Measurements from ENCODE around the gene MAPK8IP2.
A peak's percentile ranks its signal among the peaks of the same experiment; 100 is the strongest.

The MAPK8IP2 gene

DNA sequence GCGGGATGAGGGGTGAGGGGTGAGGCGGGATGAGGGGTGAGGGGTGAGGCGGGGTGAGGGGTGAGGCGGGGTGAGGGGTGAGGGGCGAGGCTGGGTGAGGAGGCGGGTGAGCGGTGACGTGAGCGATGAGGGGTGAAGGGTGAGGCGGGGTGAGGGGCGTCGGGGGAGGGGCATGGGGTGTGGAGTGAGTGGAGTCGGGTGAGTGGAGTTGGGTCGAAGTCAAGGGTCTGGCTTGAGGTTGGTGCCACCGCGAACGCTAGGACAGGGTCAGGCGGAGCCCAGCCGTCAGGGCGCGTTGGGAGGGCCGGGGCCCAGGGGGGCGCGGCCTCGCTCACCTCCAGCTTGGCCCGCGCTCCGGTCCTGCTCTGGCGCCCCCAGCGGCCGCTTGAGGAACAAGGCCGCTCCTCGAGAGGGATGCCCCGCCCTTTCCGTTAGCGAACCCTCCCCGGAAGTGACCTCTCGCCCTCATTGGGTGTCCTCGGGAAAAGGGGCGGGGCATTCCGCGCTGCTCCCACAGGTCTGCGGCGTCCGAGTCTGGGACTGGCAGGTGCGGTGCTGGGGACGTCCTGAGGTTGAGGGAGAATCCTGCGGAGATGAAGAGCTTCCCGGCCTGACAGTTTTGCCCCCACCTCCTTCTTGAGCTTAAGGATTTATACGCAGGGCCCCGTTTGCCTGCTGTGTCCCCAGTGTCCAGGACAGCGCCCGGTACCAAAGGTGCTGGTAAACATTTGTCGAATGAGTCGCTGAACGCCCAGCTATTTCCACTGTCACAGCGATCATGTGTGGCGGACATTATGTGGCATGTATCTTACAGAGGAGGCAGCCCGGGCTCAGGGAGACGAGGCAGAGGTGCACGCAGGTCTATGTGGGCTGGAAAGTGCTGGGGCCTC is 37.8 kb upstream of the MAPK8IP2 start, which contains the start of gene SYCE3 (continued):
- TF ChIP-seq ZFHX2 (tag by site-specific recombination; conservative IDR thresholded peaks at IDR 0.05) (no peak), ZNF169 (tag by site-specific recombination; IDR thresholded peaks at IDR 0.05) (no peak), KLF8 (tag by site-specific recombination; IDR thresholded peaks at IDR 0.05) (peak; percentile 98), ZNF654 (tag by site-specific recombination; IDR thresholded peaks at IDR 0.05; ENCODE audit: low read depth) (no peak), SETDB1 (IDR thresholded peaks at IDR 0.05; ENCODE audit: insufficient read length, low read length) (no peak), ZNF530 (tag by site-specific recombination; IDR thresholded peaks at IDR 0.05; ENCODE audit: low read depth) (no peak), SCRT1 (tag by site-specific recombination; IDR thresholded peaks at IDR 0.05; ENCODE audit: borderline replicate concordance) (peak; percentile 79; the same call in 1 of the 2 replicates)
- TF ChIP-seq, protein P1, sequence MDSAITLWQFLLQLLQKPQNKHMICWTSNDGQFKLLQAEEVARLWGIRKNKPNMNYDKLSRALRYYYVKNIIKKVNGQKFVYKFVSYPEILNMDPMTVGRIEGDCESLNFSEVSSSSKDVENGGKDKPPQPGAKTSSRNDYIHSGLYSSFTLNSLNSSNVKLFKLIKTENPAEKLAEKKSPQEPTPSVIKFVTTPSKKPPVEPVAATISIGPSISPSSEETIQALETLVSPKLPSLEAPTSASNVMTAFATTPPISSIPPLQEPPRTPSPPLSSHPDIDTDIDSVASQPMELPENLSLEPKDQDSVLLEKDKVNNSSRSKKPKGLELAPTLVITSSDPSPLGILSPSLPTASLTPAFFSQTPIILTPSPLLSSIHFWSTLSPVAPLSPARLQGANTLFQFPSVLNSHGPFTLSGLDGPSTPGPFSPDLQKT (IDR thresholded peaks at IDR 0.05; ENCODE audit: borderline replicate concordance, low read depth, low read length): peak; percentile 99

DNA sequence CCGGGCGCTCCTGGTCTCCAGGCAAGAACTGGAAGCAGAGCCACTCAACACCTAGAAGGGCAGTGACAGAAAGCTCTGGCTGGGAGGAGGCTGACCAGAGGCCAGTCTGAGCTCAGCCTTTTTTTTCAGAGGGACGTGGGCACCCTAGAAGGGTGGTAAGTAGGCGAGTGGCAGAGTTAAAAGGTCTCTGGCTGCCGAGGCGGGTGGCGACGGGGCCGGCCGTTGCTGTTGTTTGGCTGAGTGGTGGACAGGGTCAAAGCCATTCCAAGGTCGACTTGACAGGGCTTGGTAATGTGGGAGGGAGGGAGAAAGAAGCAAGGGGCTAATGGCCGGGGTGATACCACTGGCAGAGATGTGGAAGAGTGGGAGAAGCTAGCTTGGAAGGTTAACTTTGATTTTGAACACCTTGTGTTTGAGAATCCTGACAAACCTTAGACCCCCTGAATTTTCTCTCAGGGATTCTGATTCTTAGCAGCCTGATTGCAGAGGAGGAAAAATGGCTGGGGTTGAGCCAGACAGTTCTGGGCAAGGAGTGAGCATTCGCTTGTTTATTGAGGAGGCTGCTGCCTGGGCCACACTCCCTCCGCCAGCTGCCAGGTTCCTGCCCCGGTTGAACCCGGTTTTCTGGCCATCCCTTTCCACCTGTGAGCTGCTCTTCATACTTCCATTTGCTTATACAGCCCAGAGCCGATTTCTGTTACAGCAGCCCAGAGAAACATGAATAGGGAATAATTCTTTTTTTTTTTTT is 37.0 kb upstream of the MAPK8IP2 start:
- Histone ChIP-seq H3K36me3 (ENCODE audit: control insufficient read depth in 2 of 2, insufficient read depth in 1 of 2, low read length in 2 of 2) (peaks cover 12 to 14% of the 10 kb centered on the region in 2 experiments), H3K4me3 (ENCODE audit: low read depth, low read length) (peak overlapping the region; percentile 55), H3K4me1 (ENCODE audit: control insufficient read depth, insufficient read depth, low read length) (0 out of 2 replicates have a peak, but pooled peaks cover 2% of the 10 kb centered on the region), H3K27ac (ENCODE audit: extremely low read depth, low read depth, low read length) (no peak overlapping the region; the same call in 1 of the 2 replicates), H3K9me3 (ENCODE audit: control insufficient read depth, insufficient read depth, low read depth, low read length) (no peaks in the 10 kb centered on the region)
- CTCF ChIA-PET: interaction anchor here (0.6 to 4.6 kb wide), 36 partner anchors 9 to 1217 kb away, joined by 3 to 37 read pairs (median 4); partner anchors contain the start of genes CHKB, CPT1B, KLHDC7B and LMF2
- POLR2A ChIA-PET: interaction anchor here (0.7 to 2.8 kb wide), 14 partner anchors 8 to 291 kb away, joined by 3 to 28 read pairs (median 4); partner anchors contain the start of genes ARSA, CHKB, CPT1B and KLHDC7B
- TF ChIP-seq, protein P2, sequence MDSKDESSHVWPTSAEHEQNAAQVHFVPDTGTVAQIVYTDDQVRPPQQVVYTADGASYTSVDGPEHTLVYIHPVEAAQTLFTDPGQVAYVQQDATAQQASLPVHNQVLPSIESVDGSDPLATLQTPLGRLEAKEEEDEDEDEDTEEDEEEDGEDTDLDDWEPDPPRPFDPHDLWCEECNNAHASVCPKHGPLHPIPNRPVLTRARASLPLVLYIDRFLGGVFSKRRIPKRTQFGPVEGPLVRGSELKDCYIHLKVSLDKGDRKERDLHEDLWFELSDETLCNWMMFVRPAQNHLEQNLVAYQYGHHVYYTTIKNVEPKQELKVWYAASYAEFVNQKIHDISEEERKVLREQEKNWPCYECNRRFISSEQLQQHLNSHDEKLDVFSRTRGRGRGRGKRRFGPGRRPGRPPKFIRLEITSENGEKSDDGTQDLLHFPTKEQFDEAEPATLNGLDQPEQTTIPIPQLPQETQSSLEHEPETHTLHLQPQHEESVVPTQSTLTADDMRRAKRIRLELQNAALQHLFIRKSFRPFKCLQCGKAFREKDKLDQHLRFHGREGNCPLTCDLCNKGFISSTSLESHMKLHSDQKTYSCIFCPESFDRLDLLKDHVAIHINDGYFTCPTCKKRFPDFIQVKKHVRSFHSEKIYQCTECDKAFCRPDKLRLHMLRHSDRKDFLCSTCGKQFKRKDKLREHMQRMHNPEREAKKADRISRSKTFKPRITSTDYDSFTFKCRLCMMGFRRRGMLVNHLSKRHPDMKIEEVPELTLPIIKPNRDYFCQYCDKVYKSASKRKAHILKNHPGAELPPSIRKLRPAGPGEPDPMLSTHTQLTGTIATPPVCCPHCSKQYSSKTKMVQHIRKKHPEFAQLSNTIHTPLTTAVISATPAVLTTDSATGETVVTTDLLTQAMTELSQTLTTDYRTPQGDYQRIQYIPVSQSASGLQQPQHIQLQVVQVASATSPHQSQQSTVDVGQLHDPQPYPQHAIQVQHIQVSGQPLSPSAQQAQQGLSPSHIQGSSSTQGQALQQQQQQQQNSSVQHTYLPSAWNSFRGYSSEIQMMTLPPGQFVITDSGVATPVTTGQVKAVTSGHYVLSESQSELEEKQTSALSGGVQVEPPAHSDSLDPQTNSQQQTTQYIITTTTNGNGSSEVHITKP (tag by site-specific recombination; IDR thresholded peaks at IDR 0.05): 0 out of 2 replicates have a peak, but pooled peaks have one; percentile 32
- TF ChIP-seq EGR2 (tag by site-specific recombination; IDR thresholded peaks at IDR 0.05; ENCODE audit: low read depth) (peak; percentile 59), ZFHX2 (tag by site-specific recombination; conservative IDR thresholded peaks at IDR 0.05) (peak; percentile 58), SP2 (tag by site-specific recombination; IDR thresholded peaks at IDR 0.05) (no peak), ZBTB20 (tag by site-specific recombination; IDR thresholded peaks at IDR 0.05) (0 out of 2 replicates have a peak, but pooled peaks have one; percentile 1), ZNF2 (tag by site-specific recombination; IDR thresholded peaks at IDR 0.05) (no peak)
- TF ChIP-seq, protein P3, sequence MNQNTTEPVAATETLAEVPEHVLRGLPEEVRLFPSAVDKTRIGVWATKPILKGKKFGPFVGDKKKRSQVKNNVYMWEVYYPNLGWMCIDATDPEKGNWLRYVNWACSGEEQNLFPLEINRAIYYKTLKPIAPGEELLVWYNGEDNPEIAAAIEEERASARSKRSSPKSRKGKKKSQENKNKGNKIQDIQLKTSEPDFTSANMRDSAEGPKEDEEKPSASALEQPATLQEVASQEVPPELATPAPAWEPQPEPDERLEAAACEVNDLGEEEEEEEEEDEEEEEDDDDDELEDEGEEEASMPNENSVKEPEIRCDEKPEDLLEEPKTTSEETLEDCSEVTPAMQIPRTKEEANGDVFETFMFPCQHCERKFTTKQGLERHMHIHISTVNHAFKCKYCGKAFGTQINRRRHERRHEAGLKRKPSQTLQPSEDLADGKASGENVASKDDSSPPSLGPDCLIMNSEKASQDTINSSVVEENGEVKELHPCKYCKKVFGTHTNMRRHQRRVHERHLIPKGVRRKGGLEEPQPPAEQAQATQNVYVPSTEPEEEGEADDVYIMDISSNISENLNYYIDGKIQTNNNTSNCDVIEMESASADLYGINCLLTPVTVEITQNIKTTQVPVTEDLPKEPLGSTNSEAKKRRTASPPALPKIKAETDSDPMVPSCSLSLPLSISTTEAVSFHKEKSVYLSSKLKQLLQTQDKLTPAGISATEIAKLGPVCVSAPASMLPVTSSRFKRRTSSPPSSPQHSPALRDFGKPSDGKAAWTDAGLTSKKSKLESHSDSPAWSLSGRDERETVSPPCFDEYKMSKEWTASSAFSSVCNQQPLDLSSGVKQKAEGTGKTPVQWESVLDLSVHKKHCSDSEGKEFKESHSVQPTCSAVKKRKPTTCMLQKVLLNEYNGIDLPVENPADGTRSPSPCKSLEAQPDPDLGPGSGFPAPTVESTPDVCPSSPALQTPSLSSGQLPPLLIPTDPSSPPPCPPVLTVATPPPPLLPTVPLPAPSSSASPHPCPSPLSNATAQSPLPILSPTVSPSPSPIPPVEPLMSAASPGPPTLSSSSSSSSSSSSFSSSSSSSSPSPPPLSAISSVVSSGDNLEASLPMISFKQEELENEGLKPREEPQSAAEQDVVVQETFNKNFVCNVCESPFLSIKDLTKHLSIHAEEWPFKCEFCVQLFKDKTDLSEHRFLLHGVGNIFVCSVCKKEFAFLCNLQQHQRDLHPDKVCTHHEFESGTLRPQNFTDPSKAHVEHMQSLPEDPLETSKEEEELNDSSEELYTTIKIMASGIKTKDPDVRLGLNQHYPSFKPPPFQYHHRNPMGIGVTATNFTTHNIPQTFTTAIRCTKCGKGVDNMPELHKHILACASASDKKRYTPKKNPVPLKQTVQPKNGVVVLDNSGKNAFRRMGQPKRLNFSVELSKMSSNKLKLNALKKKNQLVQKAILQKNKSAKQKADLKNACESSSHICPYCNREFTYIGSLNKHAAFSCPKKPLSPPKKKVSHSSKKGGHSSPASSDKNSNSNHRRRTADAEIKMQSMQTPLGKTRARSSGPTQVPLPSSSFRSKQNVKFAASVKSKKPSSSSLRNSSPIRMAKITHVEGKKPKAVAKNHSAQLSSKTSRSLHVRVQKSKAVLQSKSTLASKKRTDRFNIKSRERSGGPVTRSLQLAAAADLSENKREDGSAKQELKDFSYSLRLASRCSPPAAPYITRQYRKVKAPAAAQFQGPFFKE (tag by site-specific recombination; IDR thresholded peaks at IDR 0.05; ENCODE audit: borderline replicate concordance): no peak
